ENCODE results near the gene RAB11B. TPM values are rescaled to one million over a fixed set of nuclear protein-coding genes. Genes with fewer than 3 reads are reported as not detected.

RAB11B gene
- total RNA-seq, 1 donor from 2014 or later, result 130 TPM

GRCh38 chr19:8360196-8360595 lies 30.0 kb upstream of the RAB11B start:
- H3K4me1 Mint-ChIP-seq (ENCODE audit: unreplicated experiment), result peaks cover 12% of the 10 kb centered on the region
- no peak overlapping the region for H3K4me3 Mint-ChIP-seq (ENCODE audit: unreplicated experiment)
- DNase-seq (ENCODE audit: low spot score), result no peak
- peaks cover 8% of the 10 kb centered on the region for H3K36me3 Mint-ChIP-seq (ENCODE audit: low read depth, unreplicated experiment)
- no peak for TF ChIP-seq CTCF (IDR thresholded peaks at IDR 0.05; ENCODE audit: unreplicated experiment)
- H3K9me3 Mint-ChIP-seq (ENCODE audit: unreplicated experiment), result no peaks in the 10 kb centered on the region
- peaks cover 4% of the 10 kb centered on the region for H3K27me3 Mint-ChIP-seq (ENCODE audit: unreplicated experiment)
- no peak overlapping the region for H3K27ac Mint-ChIP-seq (ENCODE audit: unreplicated experiment)

- Mint-ChIP-seq H3K4me1 (ENCODE audit: unreplicated experiment) (peaks cover 17% of the 10 kb centered on the region), H3K9me3 (ENCODE audit: unreplicated experiment) (no peaks in the 10 kb centered on the region), H3K27ac (ENCODE audit: unreplicated experiment) (no peak overlapping the region), H3K4me3 (ENCODE audit: unreplicated experiment) (no peak overlapping the region), H3K27me3 (ENCODE audit: unreplicated experiment) (peaks cover 4% of the 10 kb centered on the region), H3K36me3 (ENCODE audit: low read depth, unreplicated experiment) (peaks cover 4% of the 10 kb centered on the region)
- DNase-seq (ENCODE audit: low spot score), result no peak
- no peak for TF ChIP-seq CTCF (IDR thresholded peaks at IDR 0.05; ENCODE audit: unreplicated experiment)
These were observed 28.0 kb upstream of the RAB11B start for GRCh38 chr19:8361921-8362793.

- no peak within 1 kb of the TSS for H3K27ac Mint-ChIP-seq (ENCODE audit: unreplicated experiment)
- peaks cover 10% of the 10 kb centered on the region for H3K27me3 Mint-ChIP-seq (ENCODE audit: unreplicated experiment)
- TF ChIP-seq CTCF (IDR thresholded peaks at IDR 0.05; ENCODE audit: unreplicated experiment), result no peak
- peaks cover 24% of the 10 kb centered on the region for H3K4me1 Mint-ChIP-seq (ENCODE audit: unreplicated experiment)
- H3K36me3 Mint-ChIP-seq (ENCODE audit: low read depth, unreplicated experiment), result peaks cover 4% of the 10 kb centered on the region
- no peaks in the 10 kb centered on the region for H3K9me3 Mint-ChIP-seq (ENCODE audit: unreplicated experiment)
- peak; percentile 60 for DNase-seq (ENCODE audit: low spot score)
- H3K4me3 Mint-ChIP-seq (ENCODE audit: unreplicated experiment), result peak within 1 kb of the TSS; percentile 85
These were observed 26.1 kb upstream of the RAB11B start, which contains the start of gene ANGPTL4 for GRCh38 chr19:8363803-8364771. ANGPTL4 (plus strand) TSS chr19:8364155; CDS start chr19:8364322, 167 bp downstream.

GRCh38 chr19:8366121-8366581 lies 24.0 kb upstream of the RAB11B start:
- Mint-ChIP-seq H3K27ac (ENCODE audit: unreplicated experiment) (no peak overlapping the region), H3K9me3 (ENCODE audit: unreplicated experiment) (no peaks in the 10 kb centered on the region), H3K4me1 (ENCODE audit: unreplicated experiment) (peaks cover 27% of the 10 kb centered on the region), H3K4me3 (ENCODE audit: unreplicated experiment) (no peak overlapping the region), H3K36me3 (ENCODE audit: low read depth, unreplicated experiment) (peaks cover 4% of the 10 kb centered on the region), H3K27me3 (ENCODE audit: unreplicated experiment) (peaks cover 9% of the 10 kb centered on the region)
- DNase-seq (ENCODE audit: low spot score), result no peak
- no peak for TF ChIP-seq CTCF (IDR thresholded peaks at IDR 0.05; ENCODE audit: unreplicated experiment)

Measured in endothelial cell (in vitro differentiated cells).